Middle frontal gyrus (tissue), 1 donor: ENCODE measurements around the gene ATP10B.
"Not testable (repeated sequence)": the region's sequence is repeated elsewhere in the genome, so short reads cannot be mapped to it uniquely, and the experiment has no call there.

Experiments used
- DNase-seq: peaks from one replicate; pipeline ENCODE4 v3.0.0-alpha.2; 2015; ENCODE audit warnings: low spot score; ENCODE audit errors: extremely low spot score

The ATP10B gene

GRCh38 chr5:160852049-160852448 is at the start of gene ATP10B:
Gene ATP10B, minus strand, starts transcription at chr5:160852211. Its CDS starts 164,137 bp downstream, at chr5:160688074.
- peak; percentile 74 for DNase-seq

- DNase-seq: no peak
Observed at GRCh38 chr5:160901656-160902055, 49.6 kb upstream of the ATP10B start.

GRCh38 chr5:160899735-160900134 is 47.7 kb upstream of the ATP10B start:
- DNase-seq: no peak

- DNase-seq: not testable (repeated sequence)
Observed at GRCh38 chr5:160893180-160893964, 41.4 kb upstream of the ATP10B start.

- no peak for DNase-seq
Observed at GRCh38 chr5:160887780-160888179, 35.8 kb upstream of the ATP10B start.

- DNase-seq: not testable (repeated sequence)
Observed at GRCh38 chr5:160873560-160874200, 21.7 kb upstream of the ATP10B start.

GRCh38 chr5:160869989-160870521 is 18.0 kb upstream of the ATP10B start:
- DNase-seq: no peak

GRCh38 chr5:160867976-160868375 is 16.0 kb upstream of the ATP10B start:
- DNase-seq: no peak

- no peak for DNase-seq
Observed at GRCh38 chr5:160851451-160851850, 560 bp downstream of the ATP10B start.

- DNase-seq: no peak
Observed at GRCh38 chr5:160850421-160850820, 1.6 kb downstream of the ATP10B start.

- no peak for DNase-seq
Observed at GRCh38 chr5:160847526-160848085, 4.4 kb downstream of the ATP10B start.

- DNase-seq: no peak
Observed at GRCh38 chr5:160846642-160847041, 5.4 kb downstream of the ATP10B start.

GRCh38 chr5:160844177-160844576 is 7.8 kb downstream of the ATP10B start:
- DNase-seq: no peak

GRCh38 chr5:160843240-160843639 is 8.8 kb downstream of the ATP10B start:
- DNase-seq: no peak

GRCh38 chr5:160837749-160838593 is 14.0 kb downstream of the ATP10B start:
- no peak for DNase-seq

- no peak for DNase-seq
Observed at GRCh38 chr5:160837211-160837610, 14.8 kb downstream of the ATP10B start.

- no peak for DNase-seq
Observed at GRCh38 chr5:160835818-160836528, 16.0 kb downstream of the ATP10B start.

- DNase-seq: no peak
Observed at GRCh38 chr5:160835376-160835775, 16.6 kb downstream of the ATP10B start.

GRCh38 chr5:160833806-160834205 is 18.2 kb downstream of the ATP10B start:
- DNase-seq: no peak

- no peak for DNase-seq
Observed at GRCh38 chr5:160831801-160832200, 20.2 kb downstream of the ATP10B start.
